K562 (cell line): ENCODE data around the gene NOX1. TPM values are rescaled to one million over a fixed set of nuclear protein-coding genes. Genes with fewer than 3 reads are reported as not detected.

ENCODE experiments used
- ARID2 ChIP-seq: fragments of 450-650 bp; IDR thresholded peaks from 2 replicates; pipeline ENCODE4 v1.6.1; 2017; ENCODE audit warnings: antibody characterized with exemption, mild to moderate bottlenecking
- CLOCK ChIP-seq: fragments of 250-450 bp; sonication (Bioruptor Pico); IDR thresholded peaks from 2 replicates; pipeline ENCODE4 v1.4.0; 2020; ENCODE audit warnings: mild to moderate bottlenecking, moderate library complexity, borderline replicate concordance
- CSDE1 ChIP-seq, 2 experiments: fragments of 450-650 bp; IDR thresholded peaks; 2 replicates each; pipeline ENCODE4 v1.6.1; 2016; ENCODE audit warnings: mild to moderate bottlenecking in 1 of 2
- E2F8 ChIP-seq: fragments of 450-650 bp; IDR thresholded peaks from 2 replicates; pipeline ENCODE4 v1.7.1; 2018; ENCODE audit warnings: mild to moderate bottlenecking, low read depth; ENCODE audit not compliant: partially characterized antibody
- EWSR1 ChIP-seq: fragments of 450-650 bp; IDR thresholded peaks from 2 replicates; pipeline ENCODE4 v1.6.1; 2018; ENCODE audit warnings: borderline replicate concordance, mild to moderate bottlenecking, low read depth, moderate library complexity; ENCODE audit not compliant: partially characterized antibody
- HMG20B ChIP-seq: fragments of 250-450 bp; sonication (Bioruptor Pico); IDR thresholded peaks from 2 replicates; pipeline ENCODE4 v1.5.0; 2021; ENCODE audit warnings: mild to moderate bottlenecking
- KHSRP ChIP-seq: fragments of 450-650 bp; IDR thresholded peaks from 2 replicates; pipeline ENCODE4 v1.6.1; 2017
- MNT ChIP-seq, 2 experiments: fragments of 450-650 bp; conservative IDR thresholded peaks; 2 replicates each; pipeline ENCODE4 v1.6.1; 2017; ENCODE audit warnings: mild to moderate bottlenecking in 2 of 2, moderate library complexity in 2 of 2
- NONO ChIP-seq, 2 experiments: fragments of 200-400 bp in 1 of 2; fragments of 450-650 bp in 1 of 2; formaldehyde crosslinking in 1 of 2; IDR thresholded peaks; 2 replicates each; pipeline ENCODE4 v1.6.1; 2017; ENCODE audit warnings: low read depth in 2 of 2, mild to moderate bottlenecking in 2 of 2, moderate library complexity in 2 of 2, low read length in 1 of 2
- NR2F6 ChIP-seq: fragments of 450-650 bp; formaldehyde crosslinking; IDR thresholded peaks from 2 replicates; pipeline ENCODE4 v1.4.0; 2020; ENCODE audit warnings: mild to moderate bottlenecking
- NUFIP1 ChIP-seq: fragments of 450-650 bp; IDR thresholded peaks from 2 replicates; pipeline ENCODE4 v1.6.1; 2018; ENCODE audit not compliant: partially characterized antibody
- PRDM10 ChIP-seq: fragments of 450-650 bp; IDR thresholded peaks from 2 replicates; pipeline ENCODE4 v1.6.1; 2018; ENCODE audit not compliant: partially characterized antibody
- RFX5 ChIP-seq: IDR thresholded peaks from 2 replicates; pipeline ENCODE4 v1.6.1; 2011; ENCODE audit warnings: low read depth, mild to moderate bottlenecking, improper control_type of control experiment, low read length
- SMARCE1 ChIP-seq: fragments of 450-650 bp; IDR thresholded peaks from 2 replicates; pipeline ENCODE4 v1.7.1; 2016; ENCODE audit warnings: mild to moderate bottlenecking
- SMC3 ChIP-seq: conservative IDR thresholded peaks from 2 replicates; pipeline ENCODE4 v1.6.1; 2011; ENCODE audit warnings: low read depth, low read length, improper control_type of control experiment; ENCODE audit not compliant: insufficient read depth
- SOX6 ChIP-seq: fragments of 450-650 bp; IDR thresholded peaks from 2 replicates; pipeline ENCODE4 v1.6.1; 2014; ENCODE audit warnings: mild to moderate bottlenecking
- ZNF263 ChIP-seq: sonication (generic); formaldehyde crosslinking; IDR thresholded peaks from 2 replicates; pipeline ENCODE4 v1.8.0; 2022; ENCODE audit warnings: mild to moderate bottlenecking, missing genetic modification reagents, borderline replicate concordance
- polyA plus RNA-seq, 8 experiments: library from polyadenylated mRNA; depleted of rRNA in 4 of 8; stranded (reverse) in 5 of 8; unstranded in 3 of 8; fragments of >200 nt; fragmentation: Nextera tagmentation in 2 of 8; fragmentation: Illumina TruSeq in 1 of 8; extraction: Ambion mirVana in 2 of 8; extraction: Trizol in 1 of 8; gene quantifications; 2 replicates each; pipeline versions ENCODE4 v1.2.1 to v1.2.3, GENCODE V29; 2011 to 2014; ENCODE audit warnings: inconsistent platforms in 1 of 8, missing spikeins in 1 of 8
- total RNA-seq, 7 experiments: library from RNA; depleted of rRNA in 6 of 7; stranded (reverse); fragments of >200 nt in 6 of 7; fragmentation: Illumina TruSeq in 2 of 7; extraction: Trizol in 2 of 7; gene quantifications; 2 replicates each; pipeline versions ENCODE4 v1.2.1 to v1.2.3, GENCODE V29; 2011 to 2021; ENCODE audit warnings: low replicate concordance in 1 of 7

Gene NOX1
- total and polyA plus RNA-seq, 9 of the 15 experiments (the other 6 are each of a cell fraction or from before 2014, with no cell fraction given), result 0.01 TPM; not detected in 8

- TF ChIP-seq SOX6 (no peak; the same call in 1 of the 2 replicates), EWSR1 (no peak), NUFIP1 (no peak), NONO (IDR thresholded peaks at IDR 0.05; ENCODE audit: low read depth in 2 of 2, low read length in 1 of 2) (no peak), KHSRP (no peak), MNT (conservative IDR thresholded peaks at IDR 0.05) (peak; percentile 70 to 81), RFX5 (no peak), NR2F6 (CRISPR knock-in tag) (no peak), ZNF263 (CRISPR knock-in tag) (no peak), E2F8 (peak; percentile 73), CSDE1 (IDR thresholded peaks at IDR 0.05) (no peak), HMG20B (CRISPR knock-in tag) (no peak), SMC3 (no peak), SMARCE1 (no peak), CLOCK (CRISPR knock-in tag) (no peak), ARID2 (no peak), PRDM10 (peak; percentile 43)
Observed at GRCh38 chrX:100819837-100820666, 54.1 kb downstream of the NOX1 start, which contains the start of gene CSTF2 (continued).
